Measurements from ENCODE around the gene ST6GALNAC3. TPM values are rescaled to one million over a fixed set of nuclear protein-coding genes. Genes with fewer than 3 reads are reported as not detected.
A peak's percentile ranks its signal among the peaks of the same experiment; 100 is the strongest.

Gene ST6GALNAC3
- total RNA-seq, 2 experiments from 2014 or later: 0.50 to 1.2 TPM

DNA sequence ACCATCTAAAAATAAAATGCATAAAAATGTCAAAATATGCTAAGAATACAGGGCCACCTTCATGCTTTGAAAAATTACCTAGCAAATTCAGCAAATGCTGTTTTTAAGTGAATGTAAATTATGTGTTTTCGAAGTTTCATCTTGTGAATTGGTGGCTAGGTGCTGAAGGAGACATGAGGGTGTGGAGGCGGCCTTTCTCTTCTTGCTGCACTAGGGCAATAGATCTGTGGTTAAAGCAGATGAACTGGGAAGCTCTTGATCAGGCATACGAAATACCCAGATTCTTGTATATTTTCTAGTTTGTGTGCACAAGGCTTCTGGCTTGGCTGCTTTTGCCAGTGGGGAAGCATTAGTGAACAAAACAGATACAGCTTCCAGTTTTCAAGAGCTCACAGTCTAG, 224.5 kb downstream of the ST6GALNAC3 start:
- intact Hi-C loops (cut with micrococcal nuclease; ENCODE audit: unreplicated experiment): no loop called here
- no peaks in the 10 kb centered on the region for H3K9me2 ChIP-seq (ENCODE audit: insufficient read depth, low read length)
- POLR2A ChIA-PET: interaction anchor here (0.7 to 1.9 kb wide), 2 partner anchors 15 to 108 kb away, joined by 3 to 5 read pairs; no protein-coding TSS in a partner anchor
- no peak for DNase-seq (ENCODE audit: low spot score)
- CTCF ChIA-PET (ENCODE audit: unreplicated experiment): no interaction called here
- no peaks in the 10 kb centered on the region for H3K79me2 ChIP-seq (ENCODE audit: insufficient read depth, low read depth, low read length)
- H3K4me2 ChIP-seq (ENCODE audit: low read length): no peak overlapping the region
- peaks cover 11% of the 10 kb centered on the region; the same call in 1 of the 2 replicates for H3K9me3 ChIP-seq (ENCODE audit: low read length)
- no peaks in the 10 kb centered on the region for H4K20me1 ChIP-seq (ENCODE audit: insufficient read depth, low read length)
- no peak for TF ChIP-seq EZH2phosphoT487 (IDR thresholded peaks at IDR 0.05; ENCODE audit: borderline replicate concordance, low read depth, low read length)
- TF ChIP-seq, protein P1, sequence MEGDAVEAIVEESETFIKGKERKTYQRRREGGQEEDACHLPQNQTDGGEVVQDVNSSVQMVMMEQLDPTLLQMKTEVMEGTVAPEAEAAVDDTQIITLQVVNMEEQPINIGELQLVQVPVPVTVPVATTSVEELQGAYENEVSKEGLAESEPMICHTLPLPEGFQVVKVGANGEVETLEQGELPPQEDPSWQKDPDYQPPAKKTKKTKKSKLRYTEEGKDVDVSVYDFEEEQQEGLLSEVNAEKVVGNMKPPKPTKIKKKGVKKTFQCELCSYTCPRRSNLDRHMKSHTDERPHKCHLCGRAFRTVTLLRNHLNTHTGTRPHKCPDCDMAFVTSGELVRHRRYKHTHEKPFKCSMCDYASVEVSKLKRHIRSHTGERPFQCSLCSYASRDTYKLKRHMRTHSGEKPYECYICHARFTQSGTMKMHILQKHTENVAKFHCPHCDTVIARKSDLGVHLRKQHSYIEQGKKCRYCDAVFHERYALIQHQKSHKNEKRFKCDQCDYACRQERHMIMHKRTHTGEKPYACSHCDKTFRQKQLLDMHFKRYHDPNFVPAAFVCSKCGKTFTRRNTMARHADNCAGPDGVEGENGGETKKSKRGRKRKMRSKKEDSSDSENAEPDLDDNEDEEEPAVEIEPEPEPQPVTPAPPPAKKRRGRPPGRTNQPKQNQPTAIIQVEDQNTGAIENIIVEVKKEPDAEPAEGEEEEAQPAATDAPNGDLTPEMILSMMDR (conservative IDR thresholded peaks at IDR 0.05; ENCODE audit: low read length): no peak
- no peak overlapping the region; the same call in 1 of the 2 replicates for H2AFZ ChIP-seq (ENCODE audit: low read length)
- no peaks in the 10 kb centered on the region for H3K36me3 ChIP-seq (ENCODE audit: insufficient read depth, low read length)
- BruUV-seq (replicated peaks): no TSS peak
- H3K4me3 ChIP-seq (ENCODE audit: low read depth, low read length, poor library complexity, severe bottlenecking): no peak overlapping the region
- H3K4me1 ChIP-seq (ENCODE audit: insufficient read depth, low read length, poor library complexity, severe bottlenecking): peaks cover 67% of the 10 kb centered on the region
- H3K27ac ChIP-seq (ENCODE audit: low read depth, low read length, poor library complexity, severe bottlenecking): no peak overlapping the region

DNA sequence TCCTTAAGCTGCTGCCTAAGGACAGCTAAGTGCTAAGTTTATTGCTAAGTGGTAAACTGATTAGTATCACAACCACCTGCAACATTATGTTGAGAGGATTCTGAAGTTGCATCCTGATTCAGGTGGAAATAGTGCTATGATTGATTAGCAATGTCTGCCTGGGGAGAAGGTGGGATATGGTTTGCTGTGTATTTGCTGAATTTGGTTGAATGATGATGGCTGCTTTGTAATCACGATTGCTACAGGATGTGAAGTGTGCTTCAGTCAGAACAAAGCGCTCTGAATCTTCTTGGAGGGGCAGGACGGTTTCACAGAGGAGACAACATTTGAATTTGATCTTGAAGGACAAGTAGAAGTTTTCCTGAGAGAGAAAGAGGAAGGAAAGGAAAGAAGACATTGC, 226.0 kb downstream of the ST6GALNAC3 start:
- POLR2A ChIA-PET: interaction anchor here (0.7 to 1.9 kb wide), 8 partner anchors 10 to 1326 kb away, joined by 3 to 5 read pairs (median 3); no protein-coding TSS in a partner anchor
- Histone ChIP-seq H3K27ac (ENCODE audit: low read depth, low read length, poor library complexity, severe bottlenecking) (no peak overlapping the region), H4K20me1 (ENCODE audit: insufficient read depth, low read length) (no peaks in the 10 kb centered on the region), H3K36me3 (ENCODE audit: insufficient read depth, low read length) (no peaks in the 10 kb centered on the region), H2AFZ (ENCODE audit: low read length) (peak overlapping the region; percentile 37), H3K79me2 (ENCODE audit: insufficient read depth, low read depth, low read length) (no peaks in the 10 kb centered on the region), H3K4me2 (ENCODE audit: low read length) (no peak overlapping the region), H3K4me3 (ENCODE audit: low read depth, low read length, poor library complexity, severe bottlenecking) (no peak overlapping the region), H3K9me3 (ENCODE audit: low read length) (peaks cover 11% of the 10 kb centered on the region; the same call in 1 of the 2 replicates), H3K4me1 (ENCODE audit: insufficient read depth, low read length, poor library complexity, severe bottlenecking) (peaks cover 52% of the 10 kb centered on the region), H3K9me2 (ENCODE audit: insufficient read depth, low read length) (no peaks in the 10 kb centered on the region)
- BruUV-seq (replicated peaks): no TSS peak
- TF ChIP-seq, protein P1 (conservative IDR thresholded peaks at IDR 0.05; ENCODE audit: low read length): no peak
- no peak for TF ChIP-seq EZH2phosphoT487 (IDR thresholded peaks at IDR 0.05; ENCODE audit: borderline replicate concordance, low read depth, low read length)
- intact Hi-C loops (cut with micrococcal nuclease; ENCODE audit: unreplicated experiment): no loop called here
- CTCF ChIA-PET (ENCODE audit: unreplicated experiment): no interaction called here
- DNase-seq (ENCODE audit: low spot score): no peak

DNA sequence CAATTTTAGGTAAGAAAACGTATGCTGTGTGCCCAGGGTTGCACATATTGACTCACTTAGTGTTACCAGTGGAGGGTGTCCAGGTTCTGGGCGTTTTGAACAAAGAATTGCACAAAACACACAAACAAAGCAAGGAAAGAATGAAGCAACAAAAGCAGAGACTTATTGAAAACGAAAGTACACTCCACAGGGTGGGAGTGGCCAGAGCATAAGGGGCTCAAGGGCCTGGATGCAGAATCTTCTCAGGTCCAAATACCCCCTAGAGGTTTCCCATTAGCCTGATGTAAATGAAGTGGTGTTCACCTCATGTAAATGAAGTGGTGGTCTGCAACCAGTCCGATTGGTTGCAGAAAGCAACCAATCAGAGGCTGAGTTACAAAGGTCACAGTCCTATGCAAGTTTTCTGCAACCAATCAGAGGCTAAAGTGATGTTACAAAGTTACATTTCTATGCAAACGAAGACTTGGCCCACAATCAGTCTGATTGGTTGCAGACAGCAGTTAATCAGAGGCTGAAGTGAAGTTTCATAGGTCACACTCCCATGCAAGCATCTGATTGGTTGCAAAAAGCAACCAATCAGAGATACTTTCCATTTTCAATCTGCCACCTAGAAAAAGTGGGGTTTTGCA, 228.3 kb downstream of the ST6GALNAC3 start:
- TF ChIP-seq EZH2phosphoT487 (IDR thresholded peaks at IDR 0.05; ENCODE audit: borderline replicate concordance, low read depth, low read length): no peak
- TF ChIP-seq, protein P1 (conservative IDR thresholded peaks at IDR 0.05; ENCODE audit: low read length): no peak
- H3K36me3 ChIP-seq (ENCODE audit: insufficient read depth, low read length): no peaks in the 10 kb centered on the region
- H3K79me2 ChIP-seq (ENCODE audit: insufficient read depth, low read depth, low read length): no peaks in the 10 kb centered on the region
- ChIA-PET POLR2A (no interaction called here), CTCF (ENCODE audit: unreplicated experiment) (no interaction called here)
- DNase-seq (ENCODE audit: low spot score): no peak
- H3K9me3 ChIP-seq (ENCODE audit: low read length): peaks cover 11% of the 10 kb centered on the region; the same call in 1 of the 2 replicates
- BruUV-seq (replicated peaks): no TSS peak
- peak overlapping the region; percentile 19 for H3K4me3 ChIP-seq (ENCODE audit: low read depth, low read length, poor library complexity, severe bottlenecking)
- H3K9me2 ChIP-seq (ENCODE audit: insufficient read depth, low read length): no peaks in the 10 kb centered on the region
- peaks cover 35% of the 10 kb centered on the region for H3K4me1 ChIP-seq (ENCODE audit: insufficient read depth, low read length, poor library complexity, severe bottlenecking)
- H4K20me1 ChIP-seq (ENCODE audit: insufficient read depth, low read length): no peaks in the 10 kb centered on the region
- H2AFZ ChIP-seq (ENCODE audit: low read length): no peak overlapping the region
- H3K27ac ChIP-seq (ENCODE audit: low read depth, low read length, poor library complexity, severe bottlenecking): no peak overlapping the region
- intact Hi-C loops (cut with micrococcal nuclease; ENCODE audit: unreplicated experiment): no loop called here
- 0 out of 2 replicates have a peak overlapping the region, but pooled peaks have one; percentile 15 for H3K4me2 ChIP-seq (ENCODE audit: low read length)

Measured in OCI-LY7 (cell line).